Right lobe of liver (tissue), 6 donors: ENCODE data around the gene MATN4. TPM values are rescaled to one million over a fixed set of nuclear protein-coding genes. Genes with fewer than 3 reads are reported as not detected.

ENCODE experiments used
- ATAC-seq, 4 donors: fragments of 200-7000 bp; cut with Tn5 transposase; one replicate each; pipeline ENCODE4 v1.9.1; 2020; ENCODE audit warnings: mild to moderate bottlenecking in 4 of 4, moderate library complexity in 4 of 4
- DNase-seq, 3 donors: peaks; one replicate each; pipeline ENCODE4 v3.0.0-alpha.2; 2020
- H3K27ac ChIP-seq, 3 donors: fragments of 200-600 bp; one replicate each; pipeline ENCODE4 v1.8.0; 2022
- H3K27me3 ChIP-seq, 2 donors: fragments of 200-600 bp; one replicate each; pipeline ENCODE4 v1.8.0; 2022
- H3K36me3 ChIP-seq, 4 donors: fragments of 200-600 bp; sonication (generic) in 1 of 4; one replicate each; pipeline versions ENCODE4 v1.5.1 to v1.8.0; 2017 to 2022; ENCODE audit warnings: control low read depth in 1 of 4
- H3K4me1 ChIP-seq, 4 donors: fragments of 200-600 bp; sonication (generic) in 1 of 4; one replicate each; pipeline versions ENCODE4 v1.5.1 to v1.8.0; 2017 to 2022; ENCODE audit warnings: control low read depth in 1 of 4
- H3K4me3 ChIP-seq, 3 donors: fragments of 200-600 bp; one replicate each; pipeline ENCODE4 v1.8.0; 2022
- H3K9me3 ChIP-seq, 4 donors: fragments of 200-600 bp; sonication (generic) in 1 of 4; one replicate each; pipeline versions ENCODE4 v1.5.1 to v1.8.0; 2017 to 2022; ENCODE audit warnings: control low read depth in 1 of 4
- POLR2A ChIP-seq: fragments of 450-650 bp; IDR thresholded peaks from one replicate; pipeline ENCODE4 v1.6.1; 2017; ENCODE audit warnings: antibody characterized with exemption, mild to moderate bottlenecking
- WGBS: methylation state at CpG from one replicate; pipeline ENCODE4 v1.1.6; 2018; ENCODE audit warnings: low coverage, low lambda C conversion rate; ENCODE audit not compliant: insufficient coverage; ENCODE audit errors: missing lambda C conversion rate; 5-methylcytosine and 5-hydroxymethylcytosine counted together
- intact Hi-C, 2 donors: fragments of 100-400 bp; cut with DNase I; formaldehyde crosslinking; loops; one replicate each; pipeline versions ENCODE4 v1.11.2 to v1.14.1; 2022
- total RNA-seq, 6 experiments: library from RNA; depleted of rRNA in 2 of 6; stranded (reverse); fragments of >200 nt in 2 of 6; fragmentation: NEBNext Ultra II Directional in 3 of 6; extraction: Animal tissue kit (Norgen Biotek cat#: 25700) in 3 of 6; gene quantifications; one replicate each; pipeline versions ENCODE4 v1.1.0 to v1.2.4, GENCODE V29; 2016 to 2023
- TF ChIP-seq, protein P1 (sequence below), 4 donors: fragments of 200-600 bp in 3 of 4; fragments of 450-650 bp in 1 of 4; IDR thresholded peaks; one replicate each; pipeline versions ENCODE4 v1.5.1 to v1.8.0; 2016 to 2022; ENCODE audit warnings: antibody characterized with exemption in 4 of 4, mild to moderate bottlenecking in 2 of 4
- donor health status: DM: no; HTN: yes; CAD: no.
- donor health status: DM: no; HTN: no; CAD: no.
- donor health status: DM: no; HTN: no; CAD: no.
- donor health status: DM: no; HTN: yes; CAD: no.
- donor health status: DM: no; HTN: yes; CAD: no.

The MATN4 gene
- total RNA-seq, 6 experiments from 2014 or later, result not detected

DNA sequence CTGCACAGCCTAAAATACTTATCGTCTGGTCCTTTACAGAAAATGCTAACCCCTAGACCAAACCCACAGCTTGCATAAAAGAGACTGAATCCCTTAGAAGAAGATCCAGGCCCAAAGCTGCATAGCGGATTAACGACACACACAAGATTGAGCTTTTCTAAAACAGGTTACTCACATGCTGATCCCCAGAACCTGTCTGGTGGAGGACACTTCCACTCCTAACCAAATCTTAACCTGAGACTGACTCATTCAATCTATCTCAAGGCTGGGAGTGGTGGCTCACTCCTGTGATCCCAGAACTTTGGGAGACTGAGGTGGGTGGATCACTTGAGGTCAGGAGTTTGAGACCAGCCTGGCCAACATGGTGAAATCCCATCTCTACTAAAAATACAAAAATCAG is 50.9 kb downstream of the MATN4 start:
- TF ChIP-seq, protein P1, sequence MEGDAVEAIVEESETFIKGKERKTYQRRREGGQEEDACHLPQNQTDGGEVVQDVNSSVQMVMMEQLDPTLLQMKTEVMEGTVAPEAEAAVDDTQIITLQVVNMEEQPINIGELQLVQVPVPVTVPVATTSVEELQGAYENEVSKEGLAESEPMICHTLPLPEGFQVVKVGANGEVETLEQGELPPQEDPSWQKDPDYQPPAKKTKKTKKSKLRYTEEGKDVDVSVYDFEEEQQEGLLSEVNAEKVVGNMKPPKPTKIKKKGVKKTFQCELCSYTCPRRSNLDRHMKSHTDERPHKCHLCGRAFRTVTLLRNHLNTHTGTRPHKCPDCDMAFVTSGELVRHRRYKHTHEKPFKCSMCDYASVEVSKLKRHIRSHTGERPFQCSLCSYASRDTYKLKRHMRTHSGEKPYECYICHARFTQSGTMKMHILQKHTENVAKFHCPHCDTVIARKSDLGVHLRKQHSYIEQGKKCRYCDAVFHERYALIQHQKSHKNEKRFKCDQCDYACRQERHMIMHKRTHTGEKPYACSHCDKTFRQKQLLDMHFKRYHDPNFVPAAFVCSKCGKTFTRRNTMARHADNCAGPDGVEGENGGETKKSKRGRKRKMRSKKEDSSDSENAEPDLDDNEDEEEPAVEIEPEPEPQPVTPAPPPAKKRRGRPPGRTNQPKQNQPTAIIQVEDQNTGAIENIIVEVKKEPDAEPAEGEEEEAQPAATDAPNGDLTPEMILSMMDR (IDR thresholded peaks at IDR 0.05), result no peak
- TF ChIP-seq POLR2A, result no peak
- no peak for ATAC-seq

GRCh38 chr20:45254383-45255262 is 53.5 kb downstream of the MATN4 start, which contains the start of gene SLPI:
Gene SLPI, minus strand, starts transcription at chr20:45254564. Its CDS starts 21 bp downstream, at chr20:45254543.
- peak; percentile 79 for TF ChIP-seq POLR2A
- TF ChIP-seq, protein P1 (IDR thresholded peaks at IDR 0.05), result no peak
- ATAC-seq (peak; percentile 86 to 91 (median 88)), DNase-seq (peak; percentile 55 to 88 (median 77))
- intact Hi-C loops, result no loop called here
- Histone ChIP-seq H3K36me3 (no peaks in the 10 kb centered on the region), H3K9me3 (no peaks in the 10 kb centered on the region), H3K27me3 (no peaks in the 10 kb centered on the region), H3K4me1 (peaks cover 0 to 35% (median 11%) of the 10 kb centered on the region in 4 donors), H3K27ac (peak within 1 kb of the TSS; percentile 78 to 94 (median 91)), H3K4me3 (peak within 1 kb of the TSS; percentile 19 to 22 (median 21))
- WGBS, result 11% methylated on average over 6 of the region's 7 CpGs

More for the DNA sequence above, 50.9 kb downstream of the MATN4 start:
- intact Hi-C loops, result no loop called here
- DNase-seq, result no peak
- Histone ChIP-seq H3K27ac (no peak overlapping the region), H3K9me3 (no peaks in the 10 kb centered on the region), H3K27me3 (no peaks in the 10 kb centered on the region), H3K4me3 (no peak overlapping the region), H3K36me3 (no peaks in the 10 kb centered on the region), H3K4me1 (peaks cover 0 to 21% (median 7%) of the 10 kb centered on the region in 4 donors)
- WGBS, result 94% methylated on average over 3 of the region's 3 CpGs

DNA sequence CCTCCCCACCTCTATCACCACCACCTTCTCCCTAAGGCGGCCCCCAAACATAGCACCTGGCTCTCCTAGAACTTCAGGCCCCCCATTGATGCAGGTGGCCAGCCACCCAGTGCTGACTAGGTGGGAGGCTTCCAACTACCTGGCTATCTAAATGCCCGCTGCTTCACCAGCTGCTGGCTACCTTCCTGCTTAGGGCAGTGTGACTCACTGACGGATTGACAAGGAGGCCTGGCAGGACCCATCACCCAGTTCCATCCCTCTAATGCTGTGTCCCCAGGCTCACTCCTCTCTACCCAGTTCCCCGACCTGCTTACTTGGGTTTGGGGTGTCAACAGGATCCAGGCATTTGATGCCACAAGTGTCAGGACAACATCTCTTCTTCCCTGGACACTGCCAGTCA is 54.8 kb downstream of the MATN4 start:
- WGBS, result 88% methylated on average over 2 of the region's 4 CpGs

GRCh38 chr20:45251884-45252560 is 56.1 kb downstream of the MATN4 start:
- ATAC-seq (no peak), DNase-seq (no peak)
- H3K27me3 ChIP-seq, result no peaks in the 10 kb centered on the region
- H3K36me3 ChIP-seq, result no peaks in the 10 kb centered on the region
- no peak for TF ChIP-seq POLR2A
- TF ChIP-seq, protein P1 (IDR thresholded peaks at IDR 0.05), result no peak
- no peak overlapping the region for H3K27ac ChIP-seq
- intact Hi-C loops, result no loop called here
- WGBS, result 40% methylated on average over 5 of the region's 5 CpGs
- no peaks in the 10 kb centered on the region for H3K9me3 ChIP-seq
- no peak overlapping the region for H3K4me3 ChIP-seq
- H3K4me1 ChIP-seq, result peaks cover 0 to 35% (median 11%) of the 10 kb centered on the region in 4 donors

More for the DNA sequence above, 54.8 kb downstream of the MATN4 start:
- Histone ChIP-seq H3K9me3 (no peaks in the 10 kb centered on the region), H3K4me1 (peaks cover 0 to 35% (median 11%) of the 10 kb centered on the region in 4 donors), H3K36me3 (no peaks in the 10 kb centered on the region), H3K4me3 (no peak overlapping the region), H3K27me3 (no peaks in the 10 kb centered on the region), H3K27ac (no peak overlapping the region)
- intact Hi-C loops, result no loop called here
- TF ChIP-seq POLR2A, result no peak
- TF ChIP-seq, protein P1 (IDR thresholded peaks at IDR 0.05), result no peak
- ATAC-seq (peak in 1 of 4 donors; percentile 67), DNase-seq (peak in 1 of 3 donors; percentile 49)
